ENCODE measurements around the gene TMEM109.

Gene TMEM109

DNA sequence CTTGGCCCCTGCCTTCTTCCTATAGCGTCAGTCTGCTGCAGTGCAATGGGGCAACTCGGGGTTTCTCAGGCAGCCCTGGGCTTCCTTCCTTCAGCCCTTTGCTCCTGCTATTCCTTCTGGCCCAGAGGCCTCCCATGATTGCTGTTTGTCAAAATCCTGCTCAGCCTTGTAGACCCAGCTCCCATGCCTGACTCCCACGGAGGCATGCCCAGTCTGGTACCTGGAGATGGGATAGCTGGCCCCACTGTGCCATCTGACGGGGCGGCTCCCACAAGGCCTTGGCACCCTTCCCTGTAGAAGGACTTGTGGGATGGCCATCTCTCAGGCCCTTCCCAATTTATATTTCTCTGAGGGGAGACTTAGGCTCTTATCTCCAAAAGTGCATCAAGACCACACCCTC is 56.9 kb downstream of the TMEM109 start:
- DNase-seq (ENCODE audit: low read depth in 2 of 2) = no peak

DNA sequence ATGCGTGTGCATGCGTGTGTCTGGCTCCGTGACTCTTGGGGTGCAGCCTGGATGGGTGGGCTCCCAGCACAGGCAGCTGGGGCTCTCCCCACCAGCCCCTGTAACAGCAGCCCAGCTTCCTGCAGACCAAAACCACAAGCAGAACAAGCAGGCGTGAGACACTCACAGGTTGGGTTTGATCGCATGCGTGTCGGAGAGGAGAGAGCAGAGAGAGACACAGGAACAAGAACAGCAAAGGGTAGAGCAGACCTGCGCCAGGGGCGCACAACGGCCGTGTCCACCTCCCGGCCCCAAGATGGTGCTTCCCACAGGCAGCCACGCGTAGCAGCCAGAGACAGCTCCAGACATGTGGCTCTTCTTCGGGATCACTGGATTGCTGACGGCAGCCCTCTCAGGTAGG is 57.6 kb downstream of the TMEM109 start, which contains the start of gene CD6:
TSS of gene CD6 (plus strand) at position 161 of the 400 bp plus-strand sequence. CDS start at position 347, 186 bp downstream.
- peak; percentile 28 to 53 for DNase-seq (ENCODE audit: low read depth in 2 of 2)

GRCh38 chr11:60972182-60973030 is 58.4 kb downstream of the TMEM109 start:
- no peak for DNase-seq (ENCODE audit: low read depth in 2 of 2)

All from activated CD8-positive, alpha-beta memory T cell treated with anti-CD3 and anti-CD28 coated beads for 4 hours (primary cell).